HG02981 (cell line): Measurements from ENCODE around the gene MED1.
"Not testable (repeated sequence)": the region's sequence is repeated elsewhere in the genome, so short reads cannot be mapped to it uniquely, and the experiment has no call there.

Experiments
- ATAC-seq: cut with Tn5 transposase; IDR thresholded peaks from one replicate; pipeline ENCODE4 v1.9.1; 2021; ENCODE audit warnings: mild to moderate bottlenecking, moderate library complexity; ENCODE audit not compliant: unreplicated experiment

Gene MED1

GRCh38 chr17:39429600-39429999 is 21.5 kb downstream of the MED1 start:
- no peak for ATAC-seq

- no peak for ATAC-seq
These were observed 34.9 kb downstream of the MED1 start for GRCh38 chr17:39416141-39416540.

GRCh38 chr17:39410279-39410678 is 40.8 kb downstream of the MED1 start:
- ATAC-seq = no peak

- no peak for ATAC-seq
These were observed 42.7 kb downstream of the MED1 start for GRCh38 chr17:39408360-39408759.

GRCh38 chr17:39406951-39407350 is 44.1 kb downstream of the MED1 start:
- no peak for ATAC-seq

GRCh38 chr17:39405436-39405835 is 45.6 kb downstream of the MED1 start:
- ATAC-seq = no peak

GRCh38 chr17:39404542-39405378 is 46.3 kb downstream of the MED1 start:
- no peak for ATAC-seq

GRCh38 chr17:39402890-39403605 is 48.0 kb downstream of the MED1 start:
- no peak for ATAC-seq

- ATAC-seq = peak; percentile 55
These were observed 48.7 kb downstream of the MED1 start for GRCh38 chr17:39402244-39402889.

GRCh38 chr17:39401412-39402243 is 49.4 kb downstream of the MED1 start, which contains the start of gene FBXL20:
TSS of gene FBXL20 (minus strand) at chr17:39401626. CDS start at chr17:39401402, 224 bp downstream.
- ATAC-seq = peak; percentile 66

GRCh38 chr17:39400547-39401411 is 50.3 kb downstream of the MED1 start:
- ATAC-seq = no peak

- ATAC-seq = no peak
These were observed 51.3 kb downstream of the MED1 start for GRCh38 chr17:39399791-39400190.

- ATAC-seq = no peak
These were observed 57.3 kb downstream of the MED1 start for GRCh38 chr17:39393736-39394135.

- no peak for ATAC-seq
These were observed 59.6 kb downstream of the MED1 start for GRCh38 chr17:39391448-39391847.

GRCh38 chr17:39385040-39385439 is 66.0 kb downstream of the MED1 start:
- no peak for ATAC-seq

- no peak for ATAC-seq
These were observed 70.9 kb downstream of the MED1 start for GRCh38 chr17:39380144-39380543.

GRCh38 chr17:39376434-39376833 is 74.6 kb downstream of the MED1 start:
- ATAC-seq = no peak

- not testable (repeated sequence) for ATAC-seq
These were observed 83.3 kb downstream of the MED1 start for GRCh38 chr17:39367805-39368204.

- no peak for ATAC-seq
These were observed 85.2 kb downstream of the MED1 start for GRCh38 chr17:39365872-39366271.

- no peak for ATAC-seq
These were observed 85.8 kb downstream of the MED1 start for GRCh38 chr17:39365242-39365641.
